DND-41 (cell line): ENCODE measurements around the gene MXD4.

Experiments used
- ATAC-seq: fragments of 200-7000 bp; cut with Tn5 transposase; 3 replicates; pipeline ENCODE4 v1.9.1; 2021; ENCODE audit warnings: low read depth; ENCODE audit not compliant: insufficient read depth
- DNase-seq: peaks from one replicate; pipeline ENCODE4 v3.0.0-alpha.2; 2020
- H2AFZ ChIP-seq: 2 replicates; pipeline ENCODE4 v1.6.0; 2012; ENCODE audit warnings: low read depth, low read length
- H3K27ac ChIP-seq: 2 replicates; pipeline ENCODE4 v1.5.1; 2012; ENCODE audit warnings: low read length, inconsistent platforms
- H3K27me3 ChIP-seq: fragments of 200-600 bp; sonication (generic); 2 replicates; pipeline ENCODE4 v1.6.0; 2012; ENCODE audit warnings: low read length, mild to moderate bottlenecking, inconsistent platforms; ENCODE audit not compliant: insufficient read depth, poor library complexity
- H3K36me3 ChIP-seq: 2 replicates; pipeline ENCODE4 v1.5.1; 2012; ENCODE audit warnings: low read length, inconsistent platforms; ENCODE audit not compliant: insufficient read depth
- H3K4me1 ChIP-seq: 2 replicates; pipeline ENCODE4 v1.5.1; 2012; ENCODE audit warnings: mild to moderate bottlenecking, low read length; ENCODE audit not compliant: insufficient read depth
- H3K4me2 ChIP-seq: 2 replicates; pipeline ENCODE4 v1.6.0; 2012; ENCODE audit warnings: mild to moderate bottlenecking, moderate library complexity, low read length, inconsistent platforms; ENCODE audit not compliant: insufficient read depth
- H3K4me3 ChIP-seq, 2 experiments: fragments of 200-600 bp in 1 of 2; shearing (Covaris generic) in 1 of 2; 2 replicates each; pipeline ENCODE4 v1.5.1; 2012 to 2016; ENCODE audit warnings: inconsistent platforms in 2 of 2, low read length in 2 of 2, mild to moderate bottlenecking in 2 of 2, low read depth in 1 of 2, moderate library complexity in 1 of 2
- H3K79me2 ChIP-seq: 2 replicates; pipeline ENCODE4 v1.6.0; 2012; ENCODE audit warnings: low read length, inconsistent platforms; ENCODE audit not compliant: insufficient read depth
- H3K9ac ChIP-seq: 2 replicates; pipeline ENCODE4 v1.6.0; 2012; ENCODE audit warnings: low read depth, mild to moderate bottlenecking, inconsistent platforms, low read length, moderate library complexity
- H3K9me3 ChIP-seq: 2 replicates; pipeline ENCODE4 v1.5.1; 2012; ENCODE audit warnings: low read length, moderate library complexity, mild to moderate bottlenecking, inconsistent platforms; ENCODE audit not compliant: insufficient read depth, severe bottlenecking
- H4K20me1 ChIP-seq: 2 replicates; pipeline ENCODE4 v1.6.0; 2012; ENCODE audit warnings: low read length; ENCODE audit not compliant: insufficient read depth
- EZH2 ChIP-seq: IDR thresholded peaks from 3 replicates; pipeline ENCODE4 v1.6.1; 2012; ENCODE audit warnings: borderline replicate concordance, low read depth, mild to moderate bottlenecking, moderate library complexity, low read length, inconsistent platforms; ENCODE audit not compliant: severe bottlenecking
- TF ChIP-seq, protein P1 (sequence below): IDR thresholded peaks from 2 replicates; pipeline ENCODE4 v1.5.1; 2012; ENCODE audit warnings: borderline replicate concordance, low read length, moderate library complexity, mild to moderate bottlenecking; ENCODE audit not compliant: poor library complexity, severe bottlenecking; ENCODE audit errors: extremely low read depth

MXD4 gene

DNA sequence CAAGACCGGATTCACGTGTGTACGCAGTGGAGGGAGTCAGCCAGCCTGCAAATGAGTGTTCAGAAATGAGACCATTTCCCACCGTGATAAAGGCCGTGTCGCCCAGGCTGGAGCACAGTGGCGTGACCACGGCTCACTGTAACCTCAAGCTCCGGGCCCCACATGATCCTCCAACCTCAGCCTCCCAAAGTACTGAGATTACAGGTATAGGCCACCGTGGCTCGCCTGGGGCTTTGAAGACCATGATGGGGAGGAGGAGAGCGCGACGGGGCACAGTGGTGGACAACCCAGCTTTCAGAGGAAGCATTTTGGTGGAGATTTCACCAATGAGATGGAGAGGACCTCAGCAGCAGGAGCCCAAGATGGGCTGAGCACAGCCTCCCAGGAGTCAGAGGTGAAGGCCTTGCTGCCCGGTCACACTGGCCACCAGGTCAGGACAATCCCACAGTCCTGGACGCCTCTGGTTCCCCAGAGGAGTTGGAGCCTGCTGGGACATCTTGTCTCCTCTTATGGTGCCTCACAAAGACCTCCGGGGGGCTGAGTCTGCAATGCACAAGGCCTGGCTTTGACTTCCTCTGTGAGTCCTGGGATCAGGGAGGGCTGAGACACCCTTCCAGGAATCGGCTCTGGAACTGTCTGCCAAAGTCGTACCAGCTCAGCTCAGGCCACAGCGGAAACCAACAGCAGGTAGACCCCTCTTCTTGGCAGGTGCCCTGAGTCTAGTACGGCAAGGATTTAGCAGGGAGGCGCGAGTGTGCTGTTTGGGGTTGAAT, 22.4 kb upstream of the MXD4 start:
- H4K20me1 ChIP-seq = no peaks in the 10 kb centered on the region
- H3K9ac ChIP-seq = no peak overlapping the region
- TF ChIP-seq, protein P1, sequence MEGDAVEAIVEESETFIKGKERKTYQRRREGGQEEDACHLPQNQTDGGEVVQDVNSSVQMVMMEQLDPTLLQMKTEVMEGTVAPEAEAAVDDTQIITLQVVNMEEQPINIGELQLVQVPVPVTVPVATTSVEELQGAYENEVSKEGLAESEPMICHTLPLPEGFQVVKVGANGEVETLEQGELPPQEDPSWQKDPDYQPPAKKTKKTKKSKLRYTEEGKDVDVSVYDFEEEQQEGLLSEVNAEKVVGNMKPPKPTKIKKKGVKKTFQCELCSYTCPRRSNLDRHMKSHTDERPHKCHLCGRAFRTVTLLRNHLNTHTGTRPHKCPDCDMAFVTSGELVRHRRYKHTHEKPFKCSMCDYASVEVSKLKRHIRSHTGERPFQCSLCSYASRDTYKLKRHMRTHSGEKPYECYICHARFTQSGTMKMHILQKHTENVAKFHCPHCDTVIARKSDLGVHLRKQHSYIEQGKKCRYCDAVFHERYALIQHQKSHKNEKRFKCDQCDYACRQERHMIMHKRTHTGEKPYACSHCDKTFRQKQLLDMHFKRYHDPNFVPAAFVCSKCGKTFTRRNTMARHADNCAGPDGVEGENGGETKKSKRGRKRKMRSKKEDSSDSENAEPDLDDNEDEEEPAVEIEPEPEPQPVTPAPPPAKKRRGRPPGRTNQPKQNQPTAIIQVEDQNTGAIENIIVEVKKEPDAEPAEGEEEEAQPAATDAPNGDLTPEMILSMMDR = no peak
- TF ChIP-seq EZH2 = no peak
- H3K4me3 ChIP-seq = no peak overlapping the region
- H3K27me3 ChIP-seq = no peaks in the 10 kb centered on the region
- H3K4me2 ChIP-seq = no peak overlapping the region
- no peaks in the 10 kb centered on the region for H3K36me3 ChIP-seq
- H3K4me1 ChIP-seq = peaks cover 46% of the 10 kb centered on the region
- H2AFZ ChIP-seq = no peak overlapping the region
- H3K79me2 ChIP-seq = no peaks in the 10 kb centered on the region
- H3K9me3 ChIP-seq = no peaks in the 10 kb centered on the region
- H3K27ac ChIP-seq = peak overlapping the region; percentile 32; the same call in 1 of the 2 replicates
- ATAC-seq (no peak), DNase-seq (no peak)

DNA sequence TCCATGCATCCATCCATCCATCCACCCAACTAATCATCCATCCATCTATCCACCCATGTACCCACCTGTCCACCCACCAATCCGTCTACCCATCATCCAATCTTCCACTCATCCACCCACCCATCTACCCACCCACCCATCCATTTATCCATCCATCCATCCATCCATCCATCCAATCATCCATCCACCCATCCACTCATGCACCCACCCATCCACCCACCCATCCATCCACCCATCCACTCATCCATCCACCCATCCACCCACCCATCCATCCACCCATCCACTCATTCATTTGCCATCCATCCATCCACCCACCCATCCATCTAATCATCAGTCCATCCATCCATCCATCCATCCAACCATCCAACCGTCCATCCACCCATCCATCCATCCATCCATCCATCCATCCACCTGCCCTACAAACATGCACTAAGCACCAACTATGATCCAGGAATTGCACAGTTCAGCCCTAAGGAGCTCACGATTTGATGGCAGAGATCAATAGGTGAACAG, 21.3 kb upstream of the MXD4 start:
- no peak overlapping the region for H3K9ac ChIP-seq
- no peaks in the 10 kb centered on the region for H3K27me3 ChIP-seq
- peaks cover 44% of the 10 kb centered on the region for H3K4me1 ChIP-seq
- no peak overlapping the region for H3K4me3 ChIP-seq
- H2AFZ ChIP-seq = no peak overlapping the region
- DNase-seq (no peak), ATAC-seq (no peak)
- H3K4me2 ChIP-seq = no peak overlapping the region
- H3K27ac ChIP-seq = peak overlapping the region; percentile 90
- H3K9me3 ChIP-seq = no peaks in the 10 kb centered on the region
- H3K36me3 ChIP-seq = no peaks in the 10 kb centered on the region
- H3K79me2 ChIP-seq = no peaks in the 10 kb centered on the region
- no peak for TF ChIP-seq EZH2
- TF ChIP-seq, protein P1 = no peak
- no peaks in the 10 kb centered on the region for H4K20me1 ChIP-seq

DNA sequence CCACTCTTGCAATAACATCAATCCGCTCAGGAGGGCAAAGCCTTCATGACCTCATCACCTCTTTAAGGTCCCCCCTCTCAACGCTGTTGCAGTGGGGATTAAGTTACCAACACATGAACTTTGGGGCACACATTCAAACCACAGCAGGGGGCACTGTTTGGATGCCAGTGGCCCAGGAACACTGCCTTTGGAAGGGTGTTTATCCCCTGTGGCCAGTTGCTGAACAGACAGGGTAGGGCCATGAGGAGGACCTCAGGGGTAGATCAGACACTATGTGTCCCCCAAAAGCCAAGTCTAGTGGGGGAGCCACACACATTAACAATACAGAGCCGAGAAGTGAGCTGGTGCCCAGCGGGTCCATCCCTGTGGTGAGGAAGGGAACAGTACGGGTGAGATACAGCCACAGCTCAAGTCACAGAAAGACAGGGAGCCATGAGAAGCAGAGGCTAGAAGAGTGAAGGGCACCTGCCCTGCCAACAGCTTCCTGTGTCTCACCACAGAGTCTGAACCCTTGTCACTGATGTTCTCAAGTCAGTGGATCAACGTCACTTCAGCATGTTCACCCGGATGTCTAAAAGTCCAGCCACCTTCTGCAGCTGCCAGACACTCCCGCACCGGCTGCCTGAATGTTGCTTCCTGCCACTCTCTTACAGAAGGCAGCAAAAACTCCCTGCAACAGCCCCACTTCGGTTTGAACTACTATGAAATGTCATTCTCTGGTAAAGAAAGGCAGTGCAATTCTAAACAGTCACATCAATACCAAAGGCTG, 19.9 kb upstream of the MXD4 start:
- Histone ChIP-seq H3K4me2 (peak overlapping the region; percentile 49), H4K20me1 (no peaks in the 10 kb centered on the region), H2AFZ (peak overlapping the region; percentile 65), H3K9ac (peak overlapping the region; percentile 55), H3K36me3 (no peaks in the 10 kb centered on the region), H3K79me2 (no peaks in the 10 kb centered on the region), H3K4me1 (peaks cover 44% of the 10 kb centered on the region), H3K27ac (peak overlapping the region; percentile 90), H3K27me3 (no peaks in the 10 kb centered on the region), H3K4me3 (peak overlapping the region in 1 of 2 experiments; percentile 37; a peak in 2 of 4 replicates), H3K9me3 (no peaks in the 10 kb centered on the region)
- peak; percentile 95 for DNase-seq
- ATAC-seq = peak; percentile 96
- TF ChIP-seq EZH2 = no peak
- TF ChIP-seq, protein P1 = peak; percentile 74
